ENCODE measurements around the gene PELI2.

The PELI2 gene

GRCh38 chr14:56150645-56151345 lies 32.6 kb downstream of the PELI2 start:
- H3K4me1 ChIP-seq (ENCODE audit: insufficient read depth, low read length, severe bottlenecking): peaks cover 11% of the 10 kb centered on the region
- no peak for TF ChIP-seq EZH2 (IDR thresholded peaks at IDR 0.05; ENCODE audit: borderline replicate concordance, low read length)
- no peak for TF ChIP-seq CTCF (IDR thresholded peaks at IDR 0.05; ENCODE audit: low read length)
- H2AFZ ChIP-seq (ENCODE audit: low read length): no peak overlapping the region
- H3K4me2 ChIP-seq (ENCODE audit: low read length): no peak overlapping the region
- no peaks in the 10 kb centered on the region for H3K9me2 ChIP-seq (ENCODE audit: low read depth, low read length)
- no peak overlapping the region for H3K4me3 ChIP-seq (ENCODE audit: low read depth, low read length, poor library complexity, severe bottlenecking)
- H4K20me1 ChIP-seq (ENCODE audit: insufficient read depth, low read length): no peaks in the 10 kb centered on the region
- H3K27me3 ChIP-seq (ENCODE audit: insufficient read depth, low read length): peaks cover 7% of the 10 kb centered on the region; the same call in 1 of the 2 replicates
- H3K27ac ChIP-seq (ENCODE audit: low read depth, low read length, poor library complexity, severe bottlenecking): no peak overlapping the region
- H3K9ac ChIP-seq (ENCODE audit: low read length): no peak overlapping the region
- H3K9me3 ChIP-seq (ENCODE audit: low read length): no peaks in the 10 kb centered on the region
- no peaks in the 10 kb centered on the region for H3K79me2 ChIP-seq (ENCODE audit: insufficient read depth, low read length)
- H3F3A ChIP-seq (ENCODE audit: insufficient read depth, low read length): no peaks in the 10 kb centered on the region
- H3K36me3 ChIP-seq (ENCODE audit: insufficient read depth, low read length): no peaks in the 10 kb centered on the region

- Histone ChIP-seq H3K27me3 (ENCODE audit: insufficient read depth, low read length) (no peaks in the 10 kb centered on the region), H3K36me3 (ENCODE audit: insufficient read depth, low read length) (no peaks in the 10 kb centered on the region), H4K20me1 (ENCODE audit: insufficient read depth, low read length) (no peaks in the 10 kb centered on the region), H3F3A (ENCODE audit: insufficient read depth, low read length) (no peaks in the 10 kb centered on the region), H3K27ac (ENCODE audit: low read depth, low read length, poor library complexity, severe bottlenecking) (no peak overlapping the region), H2AFZ (ENCODE audit: low read length) (no peak overlapping the region), H3K4me2 (ENCODE audit: low read length) (no peak overlapping the region), H3K4me1 (ENCODE audit: insufficient read depth, low read length, severe bottlenecking) (peaks cover 11% of the 10 kb centered on the region), H3K9ac (ENCODE audit: low read length) (no peak overlapping the region), H3K9me2 (ENCODE audit: low read depth, low read length) (no peaks in the 10 kb centered on the region), H3K79me2 (ENCODE audit: insufficient read depth, low read length) (no peaks in the 10 kb centered on the region), H3K4me3 (ENCODE audit: low read depth, low read length, poor library complexity, severe bottlenecking) (no peak overlapping the region), H3K9me3 (ENCODE audit: low read length) (no peaks in the 10 kb centered on the region)
- TF ChIP-seq CTCF (IDR thresholded peaks at IDR 0.05; ENCODE audit: low read length): no peak
- no peak for TF ChIP-seq EZH2 (IDR thresholded peaks at IDR 0.05; ENCODE audit: borderline replicate concordance, low read length)
Observed at GRCh38 chr14:56152221-56152620, 34.0 kb downstream of the PELI2 start.

GRCh38 chr14:56153267-56153666 lies 35.1 kb downstream of the PELI2 start:
- H3K4me2 ChIP-seq (ENCODE audit: low read length): no peak overlapping the region
- no peak for TF ChIP-seq CTCF (IDR thresholded peaks at IDR 0.05; ENCODE audit: low read length)
- no peak for TF ChIP-seq EZH2 (IDR thresholded peaks at IDR 0.05; ENCODE audit: borderline replicate concordance, low read length)
- no peaks in the 10 kb centered on the region for H3K27me3 ChIP-seq (ENCODE audit: insufficient read depth, low read length)
- no peaks in the 10 kb centered on the region for H3K9me2 ChIP-seq (ENCODE audit: low read depth, low read length)
- H3K9ac ChIP-seq (ENCODE audit: low read length): no peak overlapping the region
- H3F3A ChIP-seq (ENCODE audit: insufficient read depth, low read length): no peaks in the 10 kb centered on the region
- no peaks in the 10 kb centered on the region for H3K79me2 ChIP-seq (ENCODE audit: insufficient read depth, low read length)
- H3K4me1 ChIP-seq (ENCODE audit: insufficient read depth, low read length, severe bottlenecking): peaks cover 11% of the 10 kb centered on the region
- H3K36me3 ChIP-seq (ENCODE audit: insufficient read depth, low read length): no peaks in the 10 kb centered on the region
- H3K27ac ChIP-seq (ENCODE audit: low read depth, low read length, poor library complexity, severe bottlenecking): no peak overlapping the region
- no peaks in the 10 kb centered on the region for H4K20me1 ChIP-seq (ENCODE audit: insufficient read depth, low read length)
- H3K9me3 ChIP-seq (ENCODE audit: low read length): no peaks in the 10 kb centered on the region
- H3K4me3 ChIP-seq (ENCODE audit: low read depth, low read length, poor library complexity, severe bottlenecking): no peak overlapping the region
- H2AFZ ChIP-seq (ENCODE audit: low read length): no peak overlapping the region

All from OCI-LY1 (cell line).